Inflammatory macrophage treated with lipopolysaccharide for 4 hours (primary cell): ENCODE measurements around the gene HAAO.

Experiments
- DNase-seq: peaks from one replicate; pipeline ENCODE4 v3.0.0-alpha.2; 2020

HAAO gene

GRCh38 chr2:42743659-42743990, 48.8 kb downstream of the HAAO start:
- DNase-seq, result no peak

- no peak for DNase-seq
These were observed 49.4 kb downstream of the HAAO start for GRCh38 chr2:42742740-42743658.

- DNase-seq, result no peak
These were observed 51.2 kb downstream of the HAAO start for GRCh38 chr2:42741140-42741539.

- no peak for DNase-seq
These were observed 55.6 kb downstream of the HAAO start for GRCh38 chr2:42736598-42737322.

- no peak for DNase-seq
These were observed 58.5 kb downstream of the HAAO start for GRCh38 chr2:42733852-42734251.

GRCh38 chr2:42731316-42731715, 61.1 kb downstream of the HAAO start:
- DNase-seq, result peak; percentile 64

- no peak for DNase-seq
These were observed 65.7 kb downstream of the HAAO start for GRCh38 chr2:42726680-42727079.

DNA sequence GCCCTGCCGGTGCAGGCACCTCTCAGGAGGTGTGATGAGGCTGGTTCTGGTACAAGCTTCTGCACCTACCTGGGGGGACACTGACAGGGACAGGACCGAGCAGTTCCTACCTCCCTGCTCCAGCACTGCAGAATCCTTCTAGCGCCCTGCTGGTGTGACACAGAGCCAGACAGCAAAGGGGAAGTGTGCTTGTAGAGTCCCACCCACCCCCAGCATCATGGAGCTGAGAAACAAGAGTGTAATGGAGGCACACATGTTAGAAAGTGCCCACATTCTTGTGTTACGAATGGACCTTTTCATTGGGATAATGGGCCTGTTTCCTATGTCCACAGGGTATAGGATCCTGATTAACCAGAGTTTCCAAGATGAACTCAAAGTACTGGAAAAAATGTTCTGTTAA, 66.7 kb downstream of the HAAO start:
- peak; percentile 74 for DNase-seq

- peak; percentile 82 for DNase-seq
These were observed 67.5 kb downstream of the HAAO start for GRCh38 chr2:42724886-42725285.

- no peak for DNase-seq
These were observed 68.9 kb downstream of the HAAO start for GRCh38 chr2:42723465-42723864.

GRCh38 chr2:42722320-42723190, 69.8 kb downstream of the HAAO start:
- peak; percentile 99 for DNase-seq

GRCh38 chr2:42721898-42722297, 70.5 kb downstream of the HAAO start:
- no peak for DNase-seq
